H1 (cell line): Measurements from ENCODE around the gene CNPY2. TPM values are rescaled to one million over a fixed set of nuclear protein-coding genes. Genes with fewer than 3 reads are reported as not detected.
"Not testable (repeated sequence)": the region's sequence is repeated elsewhere in the genome, so short reads cannot be mapped to it uniquely, and the experiment has no call there.

Source experiments
- CTCF ChIA-PET: fragments of 300-600 bp; sonication (Branson Sonifier 250); formaldehyde crosslinking; loops from one replicate; lab custom pipeline; 2021; ENCODE audit not compliant: partially characterized antibody; lab: Charles Lee
- POLR2A ChIA-PET: fragments of 300-600 bp; sonication (Branson Sonifier 250); formaldehyde crosslinking; loops from one replicate; lab custom pipeline; 2021; ENCODE audit warnings: inconsistent platforms; ENCODE audit not compliant: partially characterized antibody; lab: Charles Lee
- DNase-seq, 2 experiments: peaks; one replicate each; pipeline versions ENCODE4 v3.0.0 to v3.0.0-alpha.2; 2010 to 2022; ENCODE audit warnings: low spot score in 2 of 2, low read depth in 1 of 2, mixed read lengths in 1 of 2
- FAIRE-seq: peaks from 2 replicates; lab custom pipeline; 2011; peaks lifted over from hg19 to GRCh38; lab: Jason Lieb, UNC
- H2AFZ ChIP-seq: 2 replicates; pipeline ENCODE4 v1.8.1; 2012; ENCODE audit warnings: low read length, inconsistent platforms
- H2AK5ac ChIP-seq: 2 replicates; pipeline ENCODE4 v1.6.1; 2013; ENCODE audit warnings: low read depth, low read length
- H2BK120ac ChIP-seq: replicated peaks from 2 replicates; pipeline ENCODE3; 2013; ENCODE audit warnings: low read depth, low read length, inconsistent platforms
- H2BK12ac ChIP-seq: 2 replicates; pipeline ENCODE4 v1.6.1; 2013; ENCODE audit warnings: low read depth, low read length
- H2BK15ac ChIP-seq: 2 replicates; pipeline ENCODE4 v1.6.1; 2013; ENCODE audit warnings: low read length
- H2BK20ac ChIP-seq: 2 replicates; pipeline ENCODE4 v1.6.1; 2013; ENCODE audit warnings: low read length
- H2BK5ac ChIP-seq: 2 replicates; pipeline ENCODE4 v1.6.1; 2013; ENCODE audit warnings: low read depth, low read length
- H3K14ac ChIP-seq: 2 replicates; pipeline ENCODE4 v1.6.1; 2013; ENCODE audit warnings: inconsistent platforms; ENCODE audit not compliant: insufficient read length
- H3K18ac ChIP-seq: 2 replicates; pipeline ENCODE4 v1.6.1; 2013; ENCODE audit warnings: low read length; ENCODE audit errors: extremely low read depth
- H3K23ac ChIP-seq: 2 replicates; pipeline ENCODE4 v1.6.1; 2013; ENCODE audit warnings: inconsistent platforms; ENCODE audit not compliant: insufficient read length
- H3K23me2 ChIP-seq: 2 replicates; pipeline ENCODE4 v1.6.1; 2013; ENCODE audit warnings: low read depth, low read length
- H3K27ac ChIP-seq: 2 replicates; pipeline ENCODE4 v1.6.1; 2011; ENCODE audit warnings: low read depth, low read length, inconsistent platforms
- H3K27me3 ChIP-seq, 4 experiments: replicated peaks in 1 of 4; 1 replicate in 1 of 4; 2 replicates in 3 of 4; pipeline versions ENCODE4 v1.6.1 to v1.8.1; 2011 to 2013; ENCODE audit warnings: low read length in 3 of 4, mild to moderate bottlenecking in 3 of 4, inconsistent platforms in 2 of 4, mixed read lengths in 2 of 4, moderate library complexity in 1 of 4; ENCODE audit not compliant: control insufficient read depth in 3 of 4, insufficient read depth in 3 of 4; ENCODE audit errors: extremely low read depth in 1 of 4
- H3K36me3 ChIP-seq, 4 experiments: 2 replicates each; pipeline versions ENCODE4 v1.6.1 to v1.8.1; 2011 to 2013; ENCODE audit warnings: mild to moderate bottlenecking in 4 of 4, low read length in 3 of 4, moderate library complexity in 2 of 4, control low read depth in 1 of 4, inconsistent platforms in 1 of 4; ENCODE audit not compliant: insufficient read depth in 4 of 4, control insufficient read depth in 2 of 4
- H3K4ac ChIP-seq: replicated peaks from 2 replicates; pipeline ENCODE3; 2013; ENCODE audit warnings: low read length, low read depth, mixed read lengths, inconsistent platforms; ENCODE audit not compliant: insufficient read length
- H3K4me1 ChIP-seq, 4 experiments: replicated peaks in 1 of 4; 1 replicate in 1 of 4; 2 replicates in 3 of 4; pipeline versions ENCODE4 v1.6.1 to v1.8.1; 2011 to 2013; ENCODE audit warnings: low read length in 3 of 4, inconsistent platforms in 2 of 4, mixed read lengths in 1 of 4; ENCODE audit not compliant: insufficient read depth in 4 of 4, control insufficient read depth in 3 of 4
- H3K4me2 ChIP-seq, 2 experiments: 2 replicates each; pipeline versions ENCODE4 v1.6.1 to v1.8.1; 2011 to 2013; ENCODE audit warnings: low read depth in 2 of 2, low read length in 2 of 2, control low read depth in 1 of 2, inconsistent platforms in 1 of 2, mild to moderate bottlenecking in 1 of 2; ENCODE audit not compliant: insufficient read depth in 1 of 2
- H3K4me3 ChIP-seq, 4 experiments: fragments of 200-600, 300-600 bp in 1 of 4; sonication (generic), shearing (Covaris generic), sonication (Bioruptor Twin) in 1 of 4; 2 replicates each; pipeline versions ENCODE4 v1.5.1 to v1.8.1; 2011 to 2016; ENCODE audit warnings: low read length in 4 of 4, low read depth in 3 of 4, control low read depth in 2 of 4, inconsistent platforms in 2 of 4, mild to moderate bottlenecking in 2 of 4, mixed read lengths in 1 of 4, moderate library complexity in 1 of 4; ENCODE audit not compliant: insufficient read depth in 2 of 4; ENCODE audit errors: extremely low read depth in 1 of 4
- H3K56ac ChIP-seq: replicated peaks from 2 replicates; pipeline ENCODE3; 2013; ENCODE audit warnings: low read depth, mild to moderate bottlenecking, mixed read lengths, low read length, inconsistent platforms; ENCODE audit not compliant: insufficient read length
- H3K79me1 ChIP-seq: 2 replicates; pipeline ENCODE4 v1.6.1; 2013; ENCODE audit warnings: low read depth, low read length, control low read depth
- H3K79me2 ChIP-seq, 2 experiments: 2 replicates each; pipeline versions ENCODE4 v1.6.1 to v1.8.1; 2012 to 2013; ENCODE audit warnings: low read length in 2 of 2, mild to moderate bottlenecking in 2 of 2, inconsistent platforms in 1 of 2; ENCODE audit not compliant: insufficient read depth in 2 of 2, control insufficient read depth in 1 of 2
- H3K9ac ChIP-seq, 4 experiments: replicated peaks in 1 of 4; 1 replicate in 1 of 4; 2 replicates in 3 of 4; pipeline versions ENCODE4 v1.6.1 to v1.8.1; 2011 to 2013; ENCODE audit warnings: low read depth in 3 of 4, low read length in 3 of 4, control low read depth in 2 of 4, mild to moderate bottlenecking in 2 of 4, moderate library complexity in 2 of 4, inconsistent platforms in 1 of 4; ENCODE audit errors: extremely low read depth in 1 of 4
- H3K9me3 ChIP-seq, 2 experiments: 2 replicates each; pipeline versions ENCODE4 v1.6.1 to v1.8.1; 2012 to 2013; ENCODE audit warnings: mild to moderate bottlenecking in 2 of 2, moderate library complexity in 2 of 2, control low read depth in 1 of 2, inconsistent platforms in 1 of 2, low read depth in 1 of 2, low read length in 1 of 2, mixed read lengths in 1 of 2; ENCODE audit not compliant: insufficient read depth in 2 of 2
- H4K20me1 ChIP-seq, 2 experiments: replicated peaks in 1 of 2; 2 replicates each; pipeline versions ENCODE3 to v1.8.1; 2011 to 2013; ENCODE audit warnings: inconsistent platforms in 2 of 2, low read length in 2 of 2, mild to moderate bottlenecking in 1 of 2; ENCODE audit not compliant: insufficient read depth in 2 of 2, control insufficient read depth in 1 of 2
- H4K5ac ChIP-seq: 2 replicates; pipeline ENCODE4 v1.6.1; 2013; ENCODE audit warnings: low read length, low read depth, mixed read lengths, inconsistent platforms; ENCODE audit not compliant: insufficient read length
- H4K8ac ChIP-seq: 2 replicates; pipeline ENCODE4 v1.8.0; 2013; ENCODE audit warnings: mild to moderate bottlenecking, moderate library complexity, low read length, inconsistent platforms; ENCODE audit not compliant: insufficient read depth; ENCODE audit errors: extremely low read depth
- H4K91ac ChIP-seq: replicated peaks from 2 replicates; pipeline ENCODE3; 2013; ENCODE audit warnings: low read length, mixed read lengths, inconsistent platforms; ENCODE audit not compliant: insufficient read length
- WGBS, 2 experiments: shearing (Covaris generic) in 1 of 2; methylation state at CpG; one replicate each; pipeline versions ENCODE4 v1.1.6 to v1.1.7; 2013 to 2015; ENCODE audit warnings: low lambda C conversion rate in 2 of 2, mixed read lengths in 2 of 2, inconsistent platforms in 1 of 2, low coverage in 1 of 2, missing lambda C conversion rate in 1 of 2; ENCODE audit not compliant: insufficient replicate concordance in 2 of 2, insufficient coverage in 1 of 2, insufficient read length in 1 of 2; ENCODE audit errors: extremely low coverage in 1 of 2, missing lambda C conversion rate in 1 of 2; 5-methylcytosine and 5-hydroxymethylcytosine counted together
- polyA plus RNA-seq, 7 experiments: library from polyadenylated mRNA; depleted of rRNA in 3 of 7; stranded (reverse) in 5 of 7; unstranded in 2 of 7; fragments of >200 nt in 5 of 7; fragments of 200-250 nt in 2 of 7; gene quantifications; 1 replicate in 5 of 7; 2 replicates in 1 of 7; 4 replicates in 1 of 7; pipeline versions ENCODE4 v1.2.1 to v1.2.3, GENCODE V29; 2011 to 2013; ENCODE audit warnings: missing spikeins in 2 of 7, mixed read lengths in 2 of 7
- total RNA-seq: library from RNA; stranded (reverse); fragmentation: NEBNext Ultra II Directional; extraction: Animal tissue kit (Norgen Biotek cat#: 25700); gene quantifications from 2 replicates; pipeline ENCODE4 v1.2.1, GENCODE V29; 2021

CNPY2 gene
- total and polyA plus RNA-seq, 2 of the 8 experiments (the other 6 are each of a cell fraction or from before 2014, with no cell fraction given), result 203 to 281 TPM

- peaks cover 0 to 19% (median 4%) of the 10 kb centered on the region in 4 experiments; a peak in 2 of 8 replicates for H3K36me3 ChIP-seq
- H3K4me2 ChIP-seq, result peak overlapping the region; percentile 83 to 86
- DNase-seq, result peak in 1 of 2 experiments; percentile 51
- H4K20me1 ChIP-seq, H3K79me2 ChIP-seq, H4K91ac ChIP-seq, H3K23ac ChIP-seq, H3K4ac ChIP-seq, H3K79me1 ChIP-seq, H2BK120ac ChIP-seq, H3K23me2 ChIP-seq, H3K56ac ChIP-seq, H2BK12ac ChIP-seq, H2AK5ac ChIP-seq, H3K27ac ChIP-seq, H2BK20ac ChIP-seq, FAIRE-seq, H3K27me3 ChIP-seq, H3K9me3 ChIP-seq, H3K14ac ChIP-seq, H3K4me1 ChIP-seq: not testable (repeated sequence)
- H3K18ac ChIP-seq, result 0 out of 2 replicates have a peak overlapping the region, but pooled peaks have one; percentile 24
- 69% methylated on average over 13 of the region's 16 CpGs; no CpG with 5 or more reads in 1 of the 2 experiments for WGBS, 2 experiments
- H4K8ac ChIP-seq, result 0 out of 2 replicates have a peak overlapping the region, but pooled peaks have one; percentile 77
- CTCF ChIA-PET, result interaction anchor here (0.7 to 3.4 kb wide), 21 partner anchors 9 to 127 kb away, joined by 3 to 20 read pairs (median 4); partner anchors contain the start of genes ANKRD52 and RNF41
- 0 out of 2 replicates have a peak overlapping the region, but pooled peaks have one; percentile 40 for H2BK15ac ChIP-seq
- peak overlapping the region; percentile 47 for H2AFZ ChIP-seq
- H2BK5ac ChIP-seq, result 0 out of 2 replicates have a peak overlapping the region, but pooled peaks have one; percentile 99
- peak overlapping the region in 3 of 4 experiments; percentile 74 to 84 (median 84); a peak in 6 of 7 replicates for H3K9ac ChIP-seq
- H3K4me3 ChIP-seq, result peak overlapping the region; percentile 82 to 88 (median 87)
- POLR2A ChIA-PET, result interaction anchor here (0.6 to 2.8 kb wide), 34 partner anchors 8 to 221 kb away, joined by 3 to 24 read pairs (median 4); partner anchors contain the start of genes ANKRD52, CS, ESYT1 and MYL6
- peak overlapping the region; percentile 48 for H4K5ac ChIP-seq
Measured at GRCh38 chr12:56266068-56266692, 49.6 kb downstream of the CNPY2 start.
